Measurements from ENCODE around the gene JPT1. TPM values are rescaled to one million over a fixed set of nuclear protein-coding genes. Genes with fewer than 3 reads are reported as not detected.
A peak's percentile ranks its signal among the peaks of the same experiment; 100 is the strongest.

JPT1 gene
- total RNA-seq, 1 experiment from 2014 or later = 265 TPM

DNA sequence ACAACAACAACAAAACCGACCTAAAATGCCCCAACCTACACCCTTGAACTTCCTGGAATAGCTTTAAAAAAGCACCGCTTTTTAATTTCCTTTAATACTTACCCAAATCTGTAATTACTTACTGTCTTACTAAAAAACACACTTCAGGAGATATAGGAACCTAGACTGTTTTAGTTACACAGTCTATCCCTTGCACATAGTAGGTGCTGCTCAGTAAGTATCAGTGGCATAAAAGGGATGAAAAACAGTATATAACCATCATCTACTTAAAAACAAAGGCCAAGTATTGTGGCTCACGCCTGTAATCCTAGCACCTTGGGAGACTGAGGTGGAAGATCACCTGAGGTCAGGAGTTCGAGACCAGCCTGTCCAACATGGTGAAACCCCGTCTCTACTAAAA is 22.3 kb upstream of the JPT1 start:
- Histone ChIP-seq H2AK5ac (ENCODE audit: insufficient read length, low read length) (no peak overlapping the region), H3K9ac (ENCODE audit: extremely low read depth, insufficient read length, low read length) (no peak overlapping the region), H3K23me2 (ENCODE audit: insufficient read length, low read depth, low read length, poor library complexity, severe bottlenecking) (peaks cover 5% of the 10 kb centered on the region), H2AFZ (ENCODE audit: low read length) (no peak overlapping the region), H4K91ac (ENCODE audit: insufficient read length, low read depth, low read length) (no peak overlapping the region), H4K8ac (replicated peaks; ENCODE audit: insufficient read length, low read depth, low read length) (no peak overlapping the region), H3K4ac (ENCODE audit: low read depth, low read length) (no peak overlapping the region), H2BK20ac (ENCODE audit: low read depth, low read length, poor library complexity, severe bottlenecking) (no peak overlapping the region), H2BK12ac (ENCODE audit: insufficient read length, low read depth, low read length) (no peak overlapping the region), H3K14ac (ENCODE audit: insufficient read depth, low read length) (no peak overlapping the region), H4K5ac (ENCODE audit: insufficient read length, low read depth, low read length) (no peak overlapping the region), H3K23ac (ENCODE audit: insufficient read length, low read depth, low read length) (no peak overlapping the region), H2BK5ac (ENCODE audit: insufficient read length, low read length) (no peak overlapping the region), H3K9me3 (ENCODE audit: control insufficient read depth, low read depth, low read length) (no peaks in the 10 kb centered on the region), H4K20me1 (ENCODE audit: control insufficient read depth, insufficient read depth, insufficient read length) (no peaks in the 10 kb centered on the region), H3K18ac (ENCODE audit: insufficient read length, low read depth, low read length) (no peak overlapping the region), H3K4me2 (ENCODE audit: insufficient read depth, insufficient read length, low read length) (no peak overlapping the region), H3T11ph (ENCODE audit: low read length) (no peak overlapping the region), H2BK15ac (ENCODE audit: low read depth, low read length) (no peak overlapping the region), H2BK120ac (ENCODE audit: low read depth, low read length, poor library complexity, severe bottlenecking) (no peak overlapping the region), H3K27me3 (ENCODE audit: insufficient read depth, low read length) (no peaks in the 10 kb centered on the region), H3K4me1 (ENCODE audit: insufficient read depth, low read length) (no peaks in the 10 kb centered on the region), H3K79me2 (ENCODE audit: insufficient read depth, low read length) (peaks cover 34% of the 10 kb centered on the region), H3K79me1 (ENCODE audit: insufficient read depth, low read depth, low read length, poor library complexity, severe bottlenecking) (peaks cover 12% of the 10 kb centered on the region), H3K56ac (ENCODE audit: insufficient read length, low read depth, low read length) (no peak overlapping the region), H3K27ac (ENCODE audit: insufficient read length, low read depth, low read length) (no peak overlapping the region)
- Mint-ChIP-seq H3K36me3 (ENCODE audit: insufficient read depth in 1 of 3, low read depth in 3 of 3) (peaks cover 49 to 89% (median 79%) of the 10 kb centered on the region in 3 experiments), H3K4me1 (peaks cover 4 to 17% of the 10 kb centered on the region in 2 experiments), H3K27me3 (ENCODE audit: low read depth) (no peaks in the 10 kb centered on the region), H3K9me3 (no peaks in the 10 kb centered on the region), H3K27ac (peak overlapping the region in 1 of 3 experiments; percentile 89; a peak in 2 of 7 replicates), H3K4me3 (no peak overlapping the region; a peak in 1 of 5 replicates)
- TF ChIP-seq, protein P1, sequence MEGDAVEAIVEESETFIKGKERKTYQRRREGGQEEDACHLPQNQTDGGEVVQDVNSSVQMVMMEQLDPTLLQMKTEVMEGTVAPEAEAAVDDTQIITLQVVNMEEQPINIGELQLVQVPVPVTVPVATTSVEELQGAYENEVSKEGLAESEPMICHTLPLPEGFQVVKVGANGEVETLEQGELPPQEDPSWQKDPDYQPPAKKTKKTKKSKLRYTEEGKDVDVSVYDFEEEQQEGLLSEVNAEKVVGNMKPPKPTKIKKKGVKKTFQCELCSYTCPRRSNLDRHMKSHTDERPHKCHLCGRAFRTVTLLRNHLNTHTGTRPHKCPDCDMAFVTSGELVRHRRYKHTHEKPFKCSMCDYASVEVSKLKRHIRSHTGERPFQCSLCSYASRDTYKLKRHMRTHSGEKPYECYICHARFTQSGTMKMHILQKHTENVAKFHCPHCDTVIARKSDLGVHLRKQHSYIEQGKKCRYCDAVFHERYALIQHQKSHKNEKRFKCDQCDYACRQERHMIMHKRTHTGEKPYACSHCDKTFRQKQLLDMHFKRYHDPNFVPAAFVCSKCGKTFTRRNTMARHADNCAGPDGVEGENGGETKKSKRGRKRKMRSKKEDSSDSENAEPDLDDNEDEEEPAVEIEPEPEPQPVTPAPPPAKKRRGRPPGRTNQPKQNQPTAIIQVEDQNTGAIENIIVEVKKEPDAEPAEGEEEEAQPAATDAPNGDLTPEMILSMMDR (conservative IDR thresholded peaks at IDR 0.05) = no peak
- DNase-seq = no peak
- 100% methylated on average over 2 of the region's 5 CpGs for whole genome bisulfite sequencing (ENCODE audit: extremely low coverage, insufficient read length, low lambda C conversion rate)

Measured in H9 (cell line).